Measurements from ENCODE around the gene OR10H4.
"Not testable (repeated sequence)": the region's sequence is repeated elsewhere in the genome, so short reads cannot be mapped to it uniquely, and the experiment has no call there.

The OR10H4 gene

DNA sequence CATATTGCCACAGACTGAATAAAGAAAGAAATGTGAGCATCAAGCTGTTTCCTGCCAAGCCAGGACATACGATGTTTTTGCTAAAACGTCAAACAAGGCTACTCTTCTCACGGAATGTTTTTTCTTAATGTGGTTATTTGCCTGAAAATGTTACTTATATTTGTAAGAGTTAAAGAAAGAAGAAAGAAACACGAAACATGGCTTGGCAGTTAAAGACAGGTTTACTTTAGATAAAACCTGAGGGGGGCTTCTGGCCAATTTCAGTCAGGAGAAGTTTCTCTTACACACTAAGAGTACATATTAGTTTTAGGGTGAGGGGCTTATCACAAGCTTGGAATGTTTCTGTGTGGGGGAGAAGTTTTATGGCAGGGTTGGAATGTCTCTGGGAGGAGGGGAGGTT lies 4.4 kb upstream of the OR10H4 start:
- DNase-seq (ENCODE audit: low read depth in 2 of 2), result no peak

DNA sequence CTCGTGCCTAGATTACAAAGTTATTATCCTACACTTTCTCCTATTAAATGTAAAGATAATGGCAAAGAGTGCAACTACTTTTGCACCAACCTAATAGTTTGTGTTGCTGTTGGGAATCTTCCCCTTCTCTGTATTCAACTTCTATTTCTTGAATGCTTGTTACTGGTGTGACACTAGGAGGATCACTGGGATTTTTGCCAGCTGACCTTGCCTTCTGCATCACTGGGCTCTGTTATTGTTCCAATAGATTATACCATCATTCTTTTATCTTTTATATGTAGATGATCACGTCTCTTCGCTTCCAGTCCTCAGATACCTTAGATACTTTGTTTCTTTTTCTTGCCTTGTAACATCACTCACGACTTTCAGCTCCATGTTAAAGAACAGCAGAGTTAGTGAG lies 3.5 kb upstream of the OR10H4 start:
- DNase-seq (ENCODE audit: low read depth in 2 of 2), result no peak

DNA sequence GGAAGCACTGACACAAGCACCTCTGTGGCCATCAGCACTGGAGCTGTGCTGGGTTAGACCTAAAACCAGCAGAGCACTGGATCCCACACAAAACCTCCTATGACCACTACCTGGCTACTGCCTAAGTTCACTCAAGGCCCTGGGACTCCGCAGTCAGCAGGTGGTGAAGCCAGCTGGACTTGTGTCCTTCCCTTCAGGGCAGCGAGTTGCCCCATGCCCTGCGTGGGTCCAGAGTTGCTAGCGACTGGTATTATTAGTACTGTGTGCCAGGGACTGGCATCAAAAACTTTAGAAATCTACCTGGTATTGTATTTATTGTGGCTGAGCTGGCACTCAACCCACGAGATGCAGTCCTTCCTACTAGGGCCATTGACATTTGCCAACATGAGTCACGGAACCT lies 6.0 kb downstream of the OR10H4 start:
- DNase-seq (ENCODE audit: low read depth in 2 of 2), result no peak

GRCh38 chr19:15962319-15962718 lies 13.5 kb downstream of the OR10H4 start:
- no peak for DNase-seq (ENCODE audit: low read depth in 2 of 2)

DNA sequence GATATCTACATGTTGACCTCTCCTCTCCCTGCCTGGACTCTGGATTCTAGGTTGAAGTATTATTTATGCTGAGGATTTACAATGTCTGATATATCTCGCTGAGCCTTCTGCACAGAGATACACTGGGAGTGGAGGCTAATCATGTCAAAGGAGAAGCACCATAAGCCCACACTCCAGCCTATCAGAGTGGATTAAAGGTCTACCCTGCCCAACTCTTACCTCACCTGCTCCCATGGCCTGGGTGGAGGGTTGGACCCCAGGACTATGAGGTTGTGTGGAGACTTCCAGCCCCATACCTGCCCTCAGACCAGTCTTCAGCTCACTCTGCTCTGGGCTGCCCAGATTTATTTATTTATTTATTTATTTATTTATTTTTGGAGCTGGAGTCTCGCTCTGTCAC lies 15.4 kb downstream of the OR10H4 start:
- DNase-seq (ENCODE audit: low read depth in 2 of 2), result no peak

DNA sequence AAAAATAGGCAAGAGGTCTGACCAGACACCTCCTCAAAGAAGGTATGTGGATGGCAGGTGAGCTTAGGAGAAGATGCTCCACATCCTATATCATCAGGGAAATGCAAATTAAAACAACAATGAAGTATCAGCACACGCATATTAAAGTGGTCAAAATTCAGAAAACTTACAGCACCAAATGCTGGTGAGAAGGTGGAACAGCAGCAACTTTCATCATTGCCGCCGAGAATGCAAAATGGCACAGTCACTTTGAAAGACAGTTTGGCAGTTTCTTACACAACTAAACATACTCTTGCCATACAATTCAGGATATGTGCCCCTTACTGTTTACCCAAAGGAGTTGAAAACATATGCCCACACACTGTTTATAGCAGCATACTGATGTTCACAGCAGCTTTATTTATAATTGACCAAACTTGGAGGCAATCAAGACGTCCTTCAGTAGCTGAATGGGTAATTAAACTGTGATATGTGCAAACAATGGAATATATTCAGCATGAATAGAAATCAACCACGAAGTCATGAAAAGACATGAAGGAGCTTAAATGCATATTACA lies 22.5 kb downstream of the OR10H4 start:
- no peak for DNase-seq (ENCODE audit: low read depth in 2 of 2)

- not testable (repeated sequence) for DNase-seq (ENCODE audit: low read depth in 2 of 2)
These were observed 23.2 kb downstream of the OR10H4 start for GRCh38 chr19:15972043-15972442.

DNA sequence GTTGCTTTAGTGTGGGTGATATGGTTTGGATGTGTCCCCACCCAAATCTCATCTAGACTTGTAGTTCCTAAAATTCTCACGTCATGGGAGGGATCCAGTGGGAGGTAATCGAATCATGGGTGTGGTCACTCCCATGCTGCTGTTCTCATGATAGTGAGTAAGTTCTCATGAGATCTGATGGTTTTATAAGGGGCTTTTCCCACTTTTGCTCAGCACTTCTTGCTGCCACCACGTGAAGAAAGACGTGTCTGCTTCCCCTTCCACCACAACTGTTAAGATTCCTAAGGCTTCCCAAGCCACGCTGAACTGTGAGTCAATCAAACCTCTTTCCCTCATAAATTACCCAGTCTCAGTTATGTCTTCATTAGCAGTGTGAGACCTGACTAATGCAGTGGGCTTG lies 26.0 kb downstream of the OR10H4 start:
- DNase-seq (ENCODE audit: low read depth in 2 of 2), result no peak

DNA sequence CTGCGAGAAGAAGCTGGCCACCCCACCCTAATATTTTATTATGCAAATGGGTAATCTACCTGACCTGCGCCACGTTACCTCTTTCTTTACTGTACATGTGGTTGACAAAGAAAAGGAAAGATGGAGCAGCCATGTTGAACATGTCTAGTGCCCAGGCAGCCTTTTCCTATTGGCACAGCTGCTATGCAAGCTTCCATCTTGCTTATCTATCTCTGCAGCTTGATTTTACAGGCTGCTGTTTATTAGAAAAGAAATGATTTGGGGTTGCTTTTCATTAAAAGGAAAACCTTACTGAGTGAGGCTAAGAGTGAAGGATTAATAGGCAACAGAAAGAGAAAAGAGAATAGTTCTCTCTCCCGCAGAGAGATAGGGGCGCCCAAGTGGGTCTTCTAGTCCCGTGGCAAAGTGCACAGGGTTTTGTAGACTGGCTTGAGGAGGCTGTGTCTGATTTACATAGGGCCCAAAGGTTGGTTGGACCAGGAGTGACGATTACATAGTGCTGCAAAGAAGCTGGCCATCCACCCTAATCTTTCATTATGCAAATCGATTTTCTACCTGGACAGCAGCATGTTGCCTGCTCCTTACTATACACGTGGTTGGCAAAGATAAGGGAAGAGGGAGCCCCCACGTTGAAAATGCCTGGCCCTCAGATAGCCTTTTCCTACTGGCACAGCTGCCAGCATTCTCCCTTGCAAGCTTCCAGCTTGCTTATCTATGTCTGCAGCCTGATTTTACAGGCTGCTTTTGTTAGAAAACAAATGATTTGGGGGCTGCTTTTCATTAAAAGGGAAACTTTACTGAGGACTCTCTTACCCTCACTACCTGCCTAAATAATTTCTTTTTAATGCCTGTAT lies 28.3 kb downstream of the OR10H4 start:
- DNase-seq (ENCODE audit: low read depth in 2 of 2), result no peak

GRCh38 chr19:15977690-15978089 lies 28.9 kb downstream of the OR10H4 start:
- no peak for DNase-seq (ENCODE audit: low read depth in 2 of 2)

DNA sequence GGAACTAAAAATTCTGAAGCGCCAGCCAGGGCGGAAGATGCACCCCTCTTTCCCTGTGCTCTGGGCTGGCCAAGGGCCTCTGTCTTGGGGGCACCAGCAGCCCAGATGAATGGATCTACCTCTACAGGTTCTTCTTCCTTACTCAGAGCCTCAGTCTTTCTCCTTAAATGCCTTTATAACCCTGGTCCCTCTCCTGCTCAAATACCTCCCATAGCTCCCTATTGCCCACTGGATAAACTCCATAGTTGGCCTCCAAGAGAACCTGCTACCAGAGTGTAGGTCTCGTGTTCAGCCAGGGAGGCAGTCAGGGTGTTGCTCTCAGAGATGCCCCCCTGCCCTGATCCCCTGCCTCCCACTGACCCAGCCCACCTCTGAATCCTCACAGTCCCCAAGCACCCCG lies 30.5 kb downstream of the OR10H4 start:
- no peak for DNase-seq (ENCODE audit: low read depth in 2 of 2)

DNA sequence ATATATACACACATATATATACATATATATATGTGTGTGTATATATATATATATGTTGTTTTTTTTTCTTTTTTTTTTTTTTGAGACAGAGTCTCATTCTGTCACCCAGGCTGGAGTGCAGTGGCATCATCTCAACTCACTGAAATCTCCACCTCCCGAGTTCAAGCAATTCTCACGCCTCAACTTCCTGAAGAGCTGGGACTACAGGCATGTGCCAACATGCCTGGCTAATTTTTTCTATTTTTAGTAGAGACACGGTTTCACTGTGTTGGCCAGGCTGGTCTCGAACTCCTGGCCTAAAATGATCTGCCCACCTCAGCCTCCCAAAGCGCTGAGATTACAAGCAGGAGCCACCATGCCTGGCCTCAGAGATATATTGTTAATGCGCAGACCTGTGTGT lies 37.0 kb downstream of the OR10H4 start:
- DNase-seq (ENCODE audit: low read depth in 2 of 2), result not testable (repeated sequence)

DNA sequence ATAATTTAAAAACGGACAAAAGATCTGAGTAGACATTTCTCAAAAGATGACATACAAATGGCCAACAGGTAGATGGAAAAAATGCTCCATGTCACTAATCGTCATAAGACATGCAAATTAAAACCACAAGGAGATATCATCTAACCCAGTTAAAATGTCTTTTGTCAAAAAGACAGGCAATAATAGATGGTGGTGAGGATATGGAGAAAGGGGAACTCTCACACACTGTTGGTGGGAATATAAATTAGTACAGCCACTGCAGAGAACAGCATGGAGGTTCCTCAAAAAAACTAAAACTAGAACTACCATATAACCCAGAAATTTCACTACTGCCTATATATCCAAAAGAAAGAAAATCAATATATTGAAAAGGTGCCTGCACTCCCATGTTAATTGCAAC lies 37.9 kb downstream of the OR10H4 start:
- DNase-seq (ENCODE audit: low read depth in 2 of 2), result no peak

GRCh38 chr19:15989889-15990288 lies 41.1 kb downstream of the OR10H4 start:
- DNase-seq (ENCODE audit: low read depth in 2 of 2), result no peak

DNA sequence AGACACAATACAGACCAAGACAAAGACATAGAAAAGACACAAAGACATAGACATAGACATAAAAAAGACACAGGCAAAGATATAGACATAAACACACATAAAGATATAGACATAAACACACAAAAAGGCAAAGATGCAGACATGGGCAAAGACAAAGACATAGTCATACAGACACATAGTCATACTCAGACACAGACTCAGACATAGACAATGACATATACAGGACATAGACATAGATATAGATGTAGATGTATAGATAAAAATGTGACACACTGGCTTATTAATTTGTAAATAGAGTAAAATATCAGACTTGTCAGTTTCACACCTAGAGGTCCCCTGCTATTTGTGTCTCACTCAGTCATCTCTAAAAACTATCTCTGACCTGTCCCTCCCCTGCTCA lies 42.8 kb downstream of the OR10H4 start:
- no peak for DNase-seq (ENCODE audit: low read depth in 2 of 2)

DNA sequence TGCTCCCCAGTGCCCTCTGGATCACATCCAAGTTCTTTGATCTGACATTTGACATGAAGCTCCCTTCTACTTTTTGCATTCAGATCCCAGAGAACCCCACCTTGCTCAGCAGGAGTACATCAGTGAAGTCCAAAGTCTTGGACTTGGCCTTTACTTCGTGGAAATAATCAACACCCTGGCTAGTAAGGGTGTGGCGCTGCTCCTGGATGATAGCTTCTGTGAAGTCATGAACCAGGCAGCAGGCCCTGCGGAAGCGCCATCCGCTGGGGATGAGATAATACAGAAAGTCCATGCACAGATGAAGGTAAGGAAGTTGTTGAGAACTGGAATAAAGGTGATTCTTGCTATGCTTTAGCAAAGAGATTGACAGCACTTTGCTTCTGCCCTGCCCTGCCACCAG lies 43.2 kb downstream of the OR10H4 start:
- DNase-seq (ENCODE audit: low read depth in 2 of 2), result no peak

DNA sequence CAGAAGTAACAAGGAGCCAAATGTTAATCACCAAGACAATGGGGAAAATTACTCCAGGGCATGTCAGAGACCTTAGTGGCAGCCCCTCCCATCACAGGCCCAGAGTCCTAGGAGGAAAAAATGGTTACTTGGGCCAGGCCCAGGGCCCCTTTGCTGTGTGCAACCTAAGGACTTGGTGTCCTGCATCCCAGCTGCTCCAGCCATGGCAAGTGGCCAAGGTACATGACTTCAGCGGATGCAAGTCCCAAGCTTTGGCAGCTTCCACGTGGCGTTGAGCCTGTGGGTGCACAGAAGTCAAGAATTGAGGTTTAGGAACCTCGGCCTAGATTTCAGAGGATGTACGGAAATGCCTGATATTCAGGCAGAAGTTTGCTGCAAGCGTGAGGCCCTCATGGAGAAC lies 46.7 kb downstream of the OR10H4 start:
- DNase-seq (ENCODE audit: low read depth in 2 of 2), result no peak

- no peak for DNase-seq (ENCODE audit: low read depth in 2 of 2)
These were observed 49.4 kb downstream of the OR10H4 start for GRCh38 chr19:15998166-15998565.
